ENCODE measurements around the gene CBFA2T2.

- TF ChIP-seq EP300 (IDR thresholded peaks at IDR 0.05) = no peak
- no peak for TF ChIP-seq CTCF (IDR thresholded peaks at IDR 0.05)
- no peak for TF ChIP-seq POLR2A (IDR thresholded peaks at IDR 0.05)
These were observed 46.2 kb upstream of the CBFA2T2 start, which contains the start of gene SNTA1 for GRCh38 chr20:33443512-33444239.
